GM18517 (cell line): ENCODE results near the gene ZNF148.

Experiments
- ATAC-seq: cut with Tn5 transposase; IDR thresholded peaks from one replicate; pipeline ENCODE4 v1.9.1; 2021; ENCODE audit warnings: mild to moderate bottlenecking, moderate library complexity; ENCODE audit not compliant: unreplicated experiment

The ZNF148 gene

GRCh38 chr3:125289429-125289981 lies 85.6 kb downstream of the ZNF148 start:
- no peak for ATAC-seq

- ATAC-seq: no peak
These were observed 87.9 kb downstream of the ZNF148 start for GRCh38 chr3:125287248-125287647.

GRCh38 chr3:125281381-125281780 lies 93.7 kb downstream of the ZNF148 start:
- no peak for ATAC-seq

GRCh38 chr3:125280668-125281361 lies 94.3 kb downstream of the ZNF148 start:
- ATAC-seq: no peak

- no peak for ATAC-seq
These were observed 97.0 kb downstream of the ZNF148 start for GRCh38 chr3:125278155-125278554.

GRCh38 chr3:125271127-125271526 lies 104.0 kb downstream of the ZNF148 start:
- ATAC-seq: no peak

- no peak for ATAC-seq
These were observed 107.7 kb downstream of the ZNF148 start for GRCh38 chr3:125267460-125267859.

- ATAC-seq: no peak
These were observed 108.2 kb downstream of the ZNF148 start for GRCh38 chr3:125266971-125267370.

GRCh38 chr3:125262161-125262560 lies 113.0 kb downstream of the ZNF148 start:
- ATAC-seq: no peak

- ATAC-seq: no peak
These were observed 114.1 kb downstream of the ZNF148 start for GRCh38 chr3:125261031-125261430.

GRCh38 chr3:125260158-125260557 lies 115.0 kb downstream of the ZNF148 start:
- no peak for ATAC-seq

GRCh38 chr3:125257536-125257935 lies 117.6 kb downstream of the ZNF148 start:
- ATAC-seq: no peak

- no peak for ATAC-seq
These were observed 118.5 kb downstream of the ZNF148 start for GRCh38 chr3:125256675-125257074.

- ATAC-seq: no peak
These were observed 124.2 kb downstream of the ZNF148 start for GRCh38 chr3:125250973-125251372.

GRCh38 chr3:125246237-125246636 lies 128.9 kb downstream of the ZNF148 start:
- ATAC-seq: no peak

GRCh38 chr3:125245521-125245920 lies 129.6 kb downstream of the ZNF148 start:
- ATAC-seq: no peak

- no peak for ATAC-seq
These were observed 134.6 kb downstream of the ZNF148 start for GRCh38 chr3:125240496-125240895.

- ATAC-seq: no peak
These were observed 135.9 kb downstream of the ZNF148 start for GRCh38 chr3:125239266-125239665.

GRCh38 chr3:125238759-125239158 lies 136.4 kb downstream of the ZNF148 start:
- no peak for ATAC-seq

- ATAC-seq: no peak
These were observed 138.7 kb downstream of the ZNF148 start for GRCh38 chr3:125236331-125236903.

GRCh38 chr3:125234831-125235230 lies 140.3 kb downstream of the ZNF148 start:
- no peak for ATAC-seq

GRCh38 chr3:125232401-125232800 lies 142.7 kb downstream of the ZNF148 start:
- ATAC-seq: no peak
